SK-N-SH treated with all-trans-retinoic acid at 6 μM for 48 hours (cell line): ENCODE data around the gene LRRC4C.

ENCODE experiments used
- ATAC-seq: fragments of 200-7000 bp; cut with Tn5 transposase; 3 replicates; pipeline ENCODE4 v1.9.1; 2020; ENCODE audit warnings: mild to moderate bottlenecking, moderate library complexity
- ARNTL ChIP-seq: fragments of 450-650 bp; formaldehyde crosslinking; IDR thresholded peaks from 2 replicates; pipeline ENCODE4 v1.5.0; 2020; ENCODE audit warnings: low read depth, mild to moderate bottlenecking, moderate library complexity, borderline replicate concordance
- BACH2 ChIP-seq: fragments of 250-450 bp; sonication (Bioruptor Pico); IDR thresholded peaks from 2 replicates; pipeline ENCODE4 v1.9.0; 2021; ENCODE audit warnings: mild to moderate bottlenecking, borderline replicate concordance
- CREB5 ChIP-seq: fragments of 250-450 bp; sonication (Bioruptor Pico); IDR thresholded peaks from 2 replicates; pipeline ENCODE4 v1.5.1; 2020; ENCODE audit warnings: low read depth, mild to moderate bottlenecking, moderate library complexity
- CSDC2 ChIP-seq: fragments of 250-450 bp; sonication (Bioruptor Pico); IDR thresholded peaks from 2 replicates; pipeline ENCODE4 v1.5.0; 2020; ENCODE audit warnings: mild to moderate bottlenecking, moderate library complexity
- CSRNP3 ChIP-seq: fragments of 250-450 bp; sonication (Bioruptor Pico); IDR thresholded peaks from 2 replicates; pipeline ENCODE4 v1.5.1; 2021; ENCODE audit warnings: mild to moderate bottlenecking, moderate library complexity
- ESRRG ChIP-seq: fragments of 250-450 bp; sonication (Bioruptor Pico); IDR thresholded peaks from 2 replicates; pipeline ENCODE4 v1.6.1; 2021; ENCODE audit warnings: mild to moderate bottlenecking
- GLIS3 ChIP-seq: fragments of 250-450 bp; sonication (Bioruptor Pico); IDR thresholded peaks from 2 replicates; pipeline ENCODE4 v1.5.0; 2020; ENCODE audit warnings: mild to moderate bottlenecking, moderate library complexity
- ISL1 ChIP-seq: fragments of 250-450 bp; sonication (Bioruptor Pico); IDR thresholded peaks from 2 replicates; pipeline ENCODE4 v2.1.2; 2022; ENCODE audit warnings: mild to moderate bottlenecking, moderate library complexity
- OSR1 ChIP-seq: fragments of 250-450 bp; sonication (Bioruptor Pico); IDR thresholded peaks from 2 replicates; pipeline ENCODE4 v1.8.0; 2022; ENCODE audit warnings: moderate library complexity, mild to moderate bottlenecking, inconsistent platforms
- PPARA ChIP-seq: fragments of 250-450 bp; sonication (Bioruptor Pico); IDR thresholded peaks from 2 replicates; pipeline ENCODE4 v1.5.0; 2020; ENCODE audit warnings: mild to moderate bottlenecking, borderline replicate concordance
- RARB ChIP-seq: fragments of 250-450 bp; sonication (Bioruptor Pico); IDR thresholded peaks from 2 replicates; pipeline ENCODE4 v1.8.0; 2021; ENCODE audit warnings: mild to moderate bottlenecking, moderate library complexity
- SNAI2 ChIP-seq: fragments of 250-450 bp; sonication (Bioruptor Pico); IDR thresholded peaks from 2 replicates; pipeline ENCODE4 v1.5.0; 2020; ENCODE audit warnings: mild to moderate bottlenecking, moderate library complexity
- TOX ChIP-seq: fragments of 250-450 bp; sonication (Bioruptor Pico); IDR thresholded peaks from 2 replicates; pipeline ENCODE4 v1.8.0; 2021; ENCODE audit warnings: mild to moderate bottlenecking, moderate library complexity, borderline replicate concordance
- ZC3H10 ChIP-seq: fragments of 250-450 bp; sonication (Bioruptor Pico); IDR thresholded peaks from 2 replicates; pipeline ENCODE4 v1.5.1; 2021; ENCODE audit warnings: mild to moderate bottlenecking, moderate library complexity
- ZFP3 ChIP-seq: fragments of 250-450 bp; sonication (Bioruptor Pico); IDR thresholded peaks from 2 replicates; pipeline ENCODE4 v1.5.0; 2020; ENCODE audit warnings: mild to moderate bottlenecking, moderate library complexity
- ZNF70 ChIP-seq: fragments of 450-650 bp; formaldehyde crosslinking; IDR thresholded peaks from 2 replicates; pipeline ENCODE4 v1.5.0; 2020; ENCODE audit warnings: mild to moderate bottlenecking, moderate library complexity
- TF ChIP-seq, protein P1 (sequence below): fragments of 250-450 bp; sonication (Bioruptor Pico); IDR thresholded peaks from 2 replicates; pipeline ENCODE4 v1.8.0; 2020; ENCODE audit warnings: mild to moderate bottlenecking, moderate library complexity, borderline replicate concordance
- TF ChIP-seq, protein P2 (sequence below): fragments of 250-450 bp; sonication (Bioruptor Pico); IDR thresholded peaks from 2 replicates; pipeline ENCODE4 v1.8.0; 2021; ENCODE audit warnings: low read depth, mild to moderate bottlenecking, moderate library complexity, borderline replicate concordance
- TF ChIP-seq, protein P3 (sequence below): fragments of 250-450 bp; sonication (Bioruptor Pico); IDR thresholded peaks from 2 replicates; pipeline ENCODE4 v1.5.0; 2020; ENCODE audit warnings: mild to moderate bottlenecking, moderate library complexity

The LRRC4C gene

GRCh38 chr11:40293655-40294348 is 1165.7 kb downstream of the LRRC4C start (continued):
- TF ChIP-seq, protein P1, sequence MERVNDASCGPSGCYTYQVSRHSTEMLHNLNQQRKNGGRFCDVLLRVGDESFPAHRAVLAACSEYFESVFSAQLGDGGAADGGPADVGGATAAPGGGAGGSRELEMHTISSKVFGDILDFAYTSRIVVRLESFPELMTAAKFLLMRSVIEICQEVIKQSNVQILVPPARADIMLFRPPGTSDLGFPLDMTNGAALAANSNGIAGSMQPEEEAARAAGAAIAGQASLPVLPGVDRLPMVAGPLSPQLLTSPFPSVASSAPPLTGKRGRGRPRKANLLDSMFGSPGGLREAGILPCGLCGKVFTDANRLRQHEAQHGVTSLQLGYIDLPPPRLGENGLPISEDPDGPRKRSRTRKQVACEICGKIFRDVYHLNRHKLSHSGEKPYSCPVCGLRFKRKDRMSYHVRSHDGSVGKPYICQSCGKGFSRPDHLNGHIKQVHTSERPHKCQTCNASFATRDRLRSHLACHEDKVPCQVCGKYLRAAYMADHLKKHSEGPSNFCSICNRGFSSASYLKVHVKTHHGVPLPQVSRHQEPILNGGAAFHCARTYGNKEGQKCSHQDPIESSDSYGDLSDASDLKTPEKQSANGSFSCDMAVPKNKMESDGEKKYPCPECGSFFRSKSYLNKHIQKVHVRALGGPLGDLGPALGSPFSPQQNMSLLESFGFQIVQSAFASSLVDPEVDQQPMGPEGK (CRISPR knock-in tag), result no peak
- TF ChIP-seq ZC3H10 (CRISPR knock-in tag), result no peak

DNA sequence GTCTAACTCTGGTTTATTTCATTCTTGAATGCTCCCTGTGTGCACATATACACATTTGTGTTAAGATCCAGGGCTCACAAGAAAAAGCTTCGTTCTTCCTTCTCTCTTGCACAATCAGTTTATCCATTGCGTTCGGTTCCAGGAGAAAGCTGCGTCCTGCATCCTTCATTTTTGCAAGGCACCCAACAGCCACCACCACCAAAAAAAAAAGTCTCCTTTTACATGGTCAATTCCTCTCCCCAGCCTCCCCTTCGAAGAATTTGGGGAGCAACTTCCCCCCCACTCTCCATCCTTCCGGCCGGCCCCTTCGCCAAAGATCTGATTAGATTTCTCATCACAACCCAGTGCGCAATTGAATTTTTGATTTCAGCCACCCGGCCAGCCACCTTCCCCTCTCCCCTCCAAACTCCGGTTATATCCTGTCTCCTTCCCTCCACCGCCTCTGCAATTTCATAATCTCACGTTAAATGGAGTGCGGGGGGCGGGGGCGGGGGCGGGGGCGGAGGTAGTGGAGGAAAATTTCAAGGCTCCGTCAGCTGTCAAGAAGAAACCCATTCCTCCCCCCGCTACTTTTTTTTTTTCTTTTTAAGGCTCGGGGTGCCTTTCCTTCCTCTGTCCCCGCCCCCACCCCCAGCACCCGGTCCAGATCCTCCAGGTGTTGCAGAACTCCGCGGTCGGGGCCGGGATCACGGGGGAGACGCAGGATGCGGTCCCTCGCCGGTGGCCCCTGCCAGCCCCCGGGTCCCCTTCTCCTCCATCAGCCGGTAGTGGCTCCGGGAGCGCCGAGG is 1166.5 kb downstream of the LRRC4C start:
- TF ChIP-seq SNAI2 (no peak), CREB5 (CRISPR knock-in tag) (no peak), ZFP3 (CRISPR knock-in tag) (no peak), ESRRG (CRISPR knock-in tag) (no peak), ISL1 (no peak), TOX (CRISPR knock-in tag) (no peak), ZNF70 (CRISPR knock-in tag) (no peak)
- ATAC-seq, result 0 out of 3 replicates have a peak, but pooled peaks have one; percentile 6

GRCh38 chr11:40291741-40292140 is 1167.7 kb downstream of the LRRC4C start:
- ATAC-seq, result no peak

More at GRCh38 chr11:40291741-40292140, 1167.7 kb downstream of the LRRC4C start:
- TF ChIP-seq, protein P2, sequence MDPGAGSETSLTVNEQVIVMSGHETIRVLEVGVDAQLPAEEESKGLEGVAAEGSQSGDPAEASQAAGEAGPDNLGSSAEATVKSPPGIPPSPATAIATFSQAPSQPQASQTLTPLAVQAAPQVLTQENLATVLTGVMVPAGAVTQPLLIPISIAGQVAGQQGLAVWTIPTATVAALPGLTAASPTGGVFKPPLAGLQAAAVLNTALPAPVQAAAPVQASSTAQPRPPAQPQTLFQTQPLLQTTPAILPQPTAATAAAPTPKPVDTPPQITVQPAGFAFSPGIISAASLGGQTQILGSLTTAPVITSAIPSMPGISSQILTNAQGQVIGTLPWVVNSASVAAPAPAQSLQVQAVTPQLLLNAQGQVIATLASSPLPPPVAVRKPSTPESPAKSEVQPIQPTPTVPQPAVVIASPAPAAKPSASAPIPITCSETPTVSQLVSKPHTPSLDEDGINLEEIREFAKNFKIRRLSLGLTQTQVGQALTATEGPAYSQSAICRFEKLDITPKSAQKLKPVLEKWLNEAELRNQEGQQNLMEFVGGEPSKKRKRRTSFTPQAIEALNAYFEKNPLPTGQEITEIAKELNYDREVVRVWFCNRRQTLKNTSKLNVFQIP, result no peak
- no peak for TF ChIP-seq PPARA (CRISPR knock-in tag)
- TF ChIP-seq ISL1, result no peak
- TF ChIP-seq SNAI2, result no peak
- no peak for TF ChIP-seq CSRNP3 (CRISPR knock-in tag)
- no peak for TF ChIP-seq CSDC2
- TF ChIP-seq, protein P3, sequence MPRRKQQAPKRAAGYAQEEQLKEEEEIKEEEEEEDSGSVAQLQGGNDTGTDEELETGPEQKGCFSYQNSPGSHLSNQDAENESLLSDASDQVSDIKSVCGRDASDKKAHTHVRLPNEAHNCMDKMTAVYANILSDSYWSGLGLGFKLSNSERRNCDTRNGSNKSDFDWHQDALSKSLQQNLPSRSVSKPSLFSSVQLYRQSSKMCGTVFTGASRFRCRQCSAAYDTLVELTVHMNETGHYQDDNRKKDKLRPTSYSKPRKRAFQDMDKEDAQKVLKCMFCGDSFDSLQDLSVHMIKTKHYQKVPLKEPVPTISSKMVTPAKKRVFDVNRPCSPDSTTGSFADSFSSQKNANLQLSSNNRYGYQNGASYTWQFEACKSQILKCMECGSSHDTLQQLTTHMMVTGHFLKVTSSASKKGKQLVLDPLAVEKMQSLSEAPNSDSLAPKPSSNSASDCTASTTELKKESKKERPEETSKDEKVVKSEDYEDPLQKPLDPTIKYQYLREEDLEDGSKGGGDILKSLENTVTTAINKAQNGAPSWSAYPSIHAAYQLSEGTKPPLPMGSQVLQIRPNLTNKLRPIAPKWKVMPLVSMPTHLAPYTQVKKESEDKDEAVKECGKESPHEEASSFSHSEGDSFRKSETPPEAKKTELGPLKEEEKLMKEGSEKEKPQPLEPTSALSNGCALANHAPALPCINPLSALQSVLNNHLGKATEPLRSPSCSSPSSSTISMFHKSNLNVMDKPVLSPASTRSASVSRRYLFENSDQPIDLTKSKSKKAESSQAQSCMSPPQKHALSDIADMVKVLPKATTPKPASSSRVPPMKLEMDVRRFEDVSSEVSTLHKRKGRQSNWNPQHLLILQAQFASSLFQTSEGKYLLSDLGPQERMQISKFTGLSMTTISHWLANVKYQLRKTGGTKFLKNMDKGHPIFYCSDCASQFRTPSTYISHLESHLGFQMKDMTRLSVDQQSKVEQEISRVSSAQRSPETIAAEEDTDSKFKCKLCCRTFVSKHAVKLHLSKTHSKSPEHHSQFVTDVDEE (CRISPR knock-in tag), result no peak
- no peak for TF ChIP-seq GLIS3
- TF ChIP-seq BACH2 (CRISPR knock-in tag), result no peak
- no peak for TF ChIP-seq OSR1 (CRISPR knock-in tag)
- no peak for TF ChIP-seq ZFP3 (CRISPR knock-in tag)
- no peak for TF ChIP-seq ARNTL
- TF ChIP-seq RARB (CRISPR knock-in tag), result no peak
